Upper lobe of left lung (tissue), 6 donors: Measurements from ENCODE around the gene ARHGEF10L. TPM values are rescaled to one million over a fixed set of nuclear protein-coding genes. Genes with fewer than 3 reads are reported as not detected.

Experiments used
- ATAC-seq, 2 donors: fragments of 200-7000 bp; cut with Tn5 transposase; one replicate each; pipeline ENCODE4 v1.9.1; 2022; ENCODE audit warnings: mild to moderate bottlenecking in 2 of 2, moderate library complexity in 2 of 2; ENCODE audit not compliant: low FRiP score in 2 of 2
- DNase-seq, 2 donors: peaks; one replicate each; pipeline ENCODE4 v3.0.0-alpha.2; 2019 to 2020
- H3K27ac ChIP-seq, 4 donors: fragments of 200-600 bp; sonication (generic); one replicate each; pipeline ENCODE4 v1.5.1; 2016 to 2019
- H3K27me3 ChIP-seq, 4 donors: fragments of 200-600 bp; sonication (generic); one replicate each; pipeline ENCODE4 v1.5.1; 2017 to 2019
- H3K36me3 ChIP-seq, 4 donors: fragments of 200-600 bp; sonication (generic); one replicate each; pipeline ENCODE4 v1.5.1; 2016 to 2019
- H3K4me1 ChIP-seq, 4 donors: fragments of 200-600 bp; sonication (generic); one replicate each; pipeline ENCODE4 v1.5.1; 2018 to 2019
- H3K4me3 ChIP-seq, 4 donors: fragments of 200-600 bp; sonication (generic); one replicate each; pipeline ENCODE4 v1.5.1; 2017 to 2019; ENCODE audit warnings: mild to moderate bottlenecking in 2 of 4, moderate library complexity in 1 of 4
- H3K9me3 ChIP-seq, 4 donors: fragments of 200-600 bp; sonication (generic); one replicate each; pipeline ENCODE4 v1.5.1; 2018 to 2019
- EP300 ChIP-seq, 4 donors: sonication (generic); formaldehyde crosslinking; IDR thresholded peaks; one replicate each; pipeline ENCODE4 v1.5.1; 2017; ENCODE audit warnings: antibody characterized with exemption in 4 of 4, control low read depth in 2 of 4
- POLR2A ChIP-seq, 4 donors: fragments of 450-650 bp; IDR thresholded peaks; one replicate each; pipeline ENCODE4 v1.5.1; 2016 to 2017; ENCODE audit warnings: antibody characterized with exemption in 4 of 4, mild to moderate bottlenecking in 2 of 4
- POLR2AphosphoS5 ChIP-seq, 2 donors: sonication (generic); formaldehyde crosslinking; IDR thresholded peaks; one replicate each; pipeline ENCODE4 v1.5.1; 2017; ENCODE audit warnings: antibody characterized with exemption in 2 of 2
- WGBS, 2 donors: methylation state at CpG; one replicate each; pipeline ENCODE4 v1.1.5; 2017 to 2018; 5-methylcytosine and 5-hydroxymethylcytosine counted together
- total RNA-seq, 6 donors: library from RNA; depleted of rRNA in 4 of 6; stranded (reverse); fragments of >200 nt in 4 of 6; gene quantifications; one replicate each; pipeline versions ENCODE4 v1.1.0 to v1.2.1, GENCODE V29; 2016 to 2021
- TF ChIP-seq, protein P1 (sequence below), 6 experiments: fragments of 450-650 bp in 4 of 6; fragments of 200-600 bp in 2 of 6; sonication (generic) in 2 of 6; IDR thresholded peaks; one replicate each; pipeline ENCODE4 v1.5.1; 2016 to 2019; ENCODE audit warnings: antibody characterized with exemption in 6 of 6
- donor health status: DM: no; HTN: no; CAD: no; lungs with moderate emphysema.
- donor health status: DM: no; HTN: yes; CAD: no; lungs with severe emphysema.

Gene ARHGEF10L
- total RNA-seq, 6 donors from 2014 or later = 17.6 to 172 (median 50.0) TPM

DNA sequence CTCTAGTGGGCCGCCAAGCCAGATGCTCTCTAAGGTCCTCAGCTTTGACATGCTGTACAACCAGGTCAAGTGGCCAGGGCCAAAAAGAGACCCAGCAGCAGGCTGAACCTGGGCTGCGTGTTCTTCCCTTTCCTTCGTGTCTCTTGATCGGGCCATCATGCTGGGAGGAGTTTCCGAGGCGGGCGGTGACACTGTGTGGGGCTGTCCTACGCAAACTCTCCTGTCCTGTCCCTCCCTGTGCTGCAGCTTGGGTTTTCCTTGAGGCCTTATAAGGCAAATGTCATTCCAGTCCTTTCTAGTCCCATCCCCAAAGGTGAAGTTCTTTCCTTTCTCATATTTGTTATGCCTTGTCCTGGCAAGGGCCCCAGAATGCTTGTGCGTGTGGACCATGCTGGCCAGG, 56.7 kb downstream of the ARHGEF10L start:
- Histone ChIP-seq H3K9me3 (no peaks in the 10 kb centered on the region), H3K36me3 (no peaks in the 10 kb centered on the region), H3K27ac (peak overlapping the region in 1 of 4 donors; percentile 56), H3K4me3 (no peak overlapping the region), H3K4me1 (peaks cover 0 to 32% (median 18%) of the 10 kb centered on the region in 4 donors), H3K27me3 (no peaks in the 10 kb centered on the region)
- peak in 1 of 2 donors; percentile 44 for ATAC-seq
- TF ChIP-seq, protein P1, sequence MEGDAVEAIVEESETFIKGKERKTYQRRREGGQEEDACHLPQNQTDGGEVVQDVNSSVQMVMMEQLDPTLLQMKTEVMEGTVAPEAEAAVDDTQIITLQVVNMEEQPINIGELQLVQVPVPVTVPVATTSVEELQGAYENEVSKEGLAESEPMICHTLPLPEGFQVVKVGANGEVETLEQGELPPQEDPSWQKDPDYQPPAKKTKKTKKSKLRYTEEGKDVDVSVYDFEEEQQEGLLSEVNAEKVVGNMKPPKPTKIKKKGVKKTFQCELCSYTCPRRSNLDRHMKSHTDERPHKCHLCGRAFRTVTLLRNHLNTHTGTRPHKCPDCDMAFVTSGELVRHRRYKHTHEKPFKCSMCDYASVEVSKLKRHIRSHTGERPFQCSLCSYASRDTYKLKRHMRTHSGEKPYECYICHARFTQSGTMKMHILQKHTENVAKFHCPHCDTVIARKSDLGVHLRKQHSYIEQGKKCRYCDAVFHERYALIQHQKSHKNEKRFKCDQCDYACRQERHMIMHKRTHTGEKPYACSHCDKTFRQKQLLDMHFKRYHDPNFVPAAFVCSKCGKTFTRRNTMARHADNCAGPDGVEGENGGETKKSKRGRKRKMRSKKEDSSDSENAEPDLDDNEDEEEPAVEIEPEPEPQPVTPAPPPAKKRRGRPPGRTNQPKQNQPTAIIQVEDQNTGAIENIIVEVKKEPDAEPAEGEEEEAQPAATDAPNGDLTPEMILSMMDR (IDR thresholded peaks at IDR 0.05) = no peak
- TF ChIP-seq POLR2AphosphoS5 (IDR thresholded peaks at IDR 0.05) = no peak
- no peak for TF ChIP-seq EP300 (IDR thresholded peaks at IDR 0.05)
- no peak for TF ChIP-seq POLR2A (IDR thresholded peaks at IDR 0.05)
- 59 to 84% methylated on average over 8 to 9 of the region's 9 CpGs for WGBS, 2 donors
- DNase-seq = peak in 1 of 2 donors; percentile 65

DNA sequence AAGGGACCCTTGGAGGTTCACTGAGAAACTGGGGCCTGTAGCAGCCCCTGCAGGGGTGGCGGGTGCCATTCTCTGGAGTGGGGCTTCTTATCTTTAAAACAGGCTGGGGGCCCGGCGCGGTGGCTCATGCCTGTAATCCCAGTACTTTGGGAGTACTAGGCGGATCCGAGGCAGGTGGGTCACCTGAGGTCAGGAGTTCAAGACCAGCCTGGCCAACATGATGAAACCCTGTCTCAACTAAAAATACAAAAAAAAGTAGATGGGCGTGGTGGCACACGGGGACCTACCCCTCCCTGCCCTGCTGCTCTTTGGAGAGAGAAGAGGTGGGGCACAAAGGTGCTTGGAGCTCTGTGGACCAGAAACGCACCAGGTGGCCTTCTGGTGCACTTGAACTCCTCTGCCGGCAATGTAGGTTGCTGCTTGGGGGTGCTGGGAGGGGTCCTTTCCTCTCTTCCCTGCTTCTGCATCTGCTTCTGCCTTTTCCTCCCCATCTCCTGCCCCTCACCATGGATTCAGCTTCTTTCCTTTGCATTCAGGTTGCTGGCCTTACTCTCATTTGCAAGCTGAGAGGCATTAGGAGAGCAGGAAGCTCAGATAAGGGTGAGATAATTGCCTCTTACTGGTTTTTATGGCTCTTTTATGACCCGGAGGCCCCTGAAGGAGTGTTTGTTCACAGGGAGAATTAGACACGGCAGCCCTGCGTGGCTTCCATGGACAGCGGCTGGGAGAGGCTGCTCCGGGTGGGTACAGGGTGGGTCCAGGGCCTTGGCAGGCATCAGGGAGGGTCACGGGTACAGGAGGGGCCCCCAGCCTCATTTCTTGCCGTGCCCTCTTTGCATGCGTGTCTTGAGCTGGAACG, 57.4 kb downstream of the ARHGEF10L start:
- Histone ChIP-seq H3K27ac (peak overlapping the region; percentile 4 to 76 (median 62)), H3K4me1 (peaks cover 0 to 32% (median 18%) of the 10 kb centered on the region in 4 donors), H3K9me3 (no peaks in the 10 kb centered on the region), H3K36me3 (no peaks in the 10 kb centered on the region), H3K27me3 (no peaks in the 10 kb centered on the region), H3K4me3 (peak overlapping the region in 1 of 4 donors; percentile 20)
- peak in 1 of 2 donors; percentile 44 for ATAC-seq
- WGBS, 2 donors = 47 to 72% methylated on average over 17 to 19 of the region's 19 CpGs
- TF ChIP-seq POLR2AphosphoS5 (IDR thresholded peaks at IDR 0.05) = no peak
- TF ChIP-seq EP300 (IDR thresholded peaks at IDR 0.05) = no peak
- TF ChIP-seq POLR2A (IDR thresholded peaks at IDR 0.05) = no peak
- TF ChIP-seq, protein P1 (IDR thresholded peaks at IDR 0.05) = no peak
- DNase-seq = peak in 1 of 2 donors; percentile 50

- ATAC-seq = peak in 1 of 2 donors; percentile 42
- 77 to 78% methylated on average over 6 to 9 of the region's 9 CpGs for WGBS, 2 donors
- peak in 1 of 2 donors; percentile 42 for DNase-seq
Observed at GRCh38 chr1:17597651-17598050, 58.2 kb downstream of the ARHGEF10L start.

GRCh38 chr1:17598251-17598650, 58.8 kb downstream of the ARHGEF10L start:
- WGBS, 2 donors = 96 to 98% methylated on average over 3 of the region's 3 CpGs

More at GRCh38 chr1:17597651-17598050, 58.2 kb downstream of the ARHGEF10L start:
- TF ChIP-seq POLR2AphosphoS5 (IDR thresholded peaks at IDR 0.05) (peak in 1 of 2 donors; percentile 13), POLR2A (IDR thresholded peaks at IDR 0.05) (no peak), EP300 (IDR thresholded peaks at IDR 0.05) (no peak)
- TF ChIP-seq, protein P1 (IDR thresholded peaks at IDR 0.05) = no peak
- Histone ChIP-seq H3K36me3 (no peaks in the 10 kb centered on the region), H3K4me1 (peaks cover 0 to 32% (median 18%) of the 10 kb centered on the region in 4 donors), H3K27me3 (no peaks in the 10 kb centered on the region), H3K9me3 (no peaks in the 10 kb centered on the region), H3K4me3 (peak overlapping the region in 1 of 4 donors; percentile 20), H3K27ac (peak overlapping the region in 2 of 4 donors; percentile 63 to 76)

More at GRCh38 chr1:17598251-17598650, 58.8 kb downstream of the ARHGEF10L start:
- TF ChIP-seq POLR2A (IDR thresholded peaks at IDR 0.05) (no peak), POLR2AphosphoS5 (IDR thresholded peaks at IDR 0.05) (no peak), EP300 (IDR thresholded peaks at IDR 0.05) (no peak)
- TF ChIP-seq, protein P1 (IDR thresholded peaks at IDR 0.05) = no peak
- Histone ChIP-seq H3K27me3 (no peaks in the 10 kb centered on the region), H3K36me3 (no peaks in the 10 kb centered on the region), H3K4me3 (no peak overlapping the region), H3K4me1 (peaks cover 0 to 32% (median 18%) of the 10 kb centered on the region in 4 donors), H3K27ac (no peak overlapping the region), H3K9me3 (no peaks in the 10 kb centered on the region)
- DNase-seq (no peak), ATAC-seq (no peak)
